HCT116 (cell line): Measurements from ENCODE around the gene RTL10. TPM values are rescaled to one million over a fixed set of nuclear protein-coding genes. Genes with fewer than 3 reads are reported as not detected.
"Not testable (repeated sequence)": the region's sequence is repeated elsewhere in the genome, so short reads cannot be mapped to it uniquely, and the experiment has no call there.

ENCODE experiments used
- ATAC-seq: fragments of 200-7000 bp; cut with Tn5 transposase; 2 replicates; pipeline ENCODE4 v1.9.1; 2020; ENCODE audit warnings: mild to moderate bottlenecking, moderate library complexity
- BruUV-seq: library from RNA; stranded (reverse); fragments of 400-500 nt; replicated peaks from 2 replicates; lab custom pipeline; 2021; lab: Mats Ljungman, UMichigan
- CTCF ChIA-PET: fragments of 300-600 bp; sonication (Branson Sonifier 250); formaldehyde crosslinking; loops from one replicate; lab custom pipeline; 2021; ENCODE audit warnings: antibody characterized with exemption; lab: Charles Lee
- POLR2A ChIA-PET: fragments of 300-600, 350-600 bp; sonication (Branson Sonifier 250); formaldehyde crosslinking; loops from one replicate; lab custom pipeline; 2021; ENCODE audit warnings: antibody characterized with exemption; lab: Charles Lee
- RAD21 ChIA-PET, 2 experiments: fragments of 300-600 bp; sonication (Branson Sonifier 250); formaldehyde crosslinking; loops; one replicate each; lab custom pipeline; 2023; ENCODE audit warnings: low total read pairs in 2 of 2; ENCODE audit not compliant: uncharacterized antibody in 2 of 2, unreplicated experiment in 2 of 2, low non-redundant PET in 1 of 2; lab: Charles Lee
- DNase-seq: peaks from one replicate; pipeline ENCODE4 v3.0.0-alpha.2; 2010; ENCODE audit warnings: low read depth, low spot score
- H2AFZ ChIP-seq: fragments of 200-600 bp; shearing (Covaris generic), sonication (generic); 2 replicates; pipeline ENCODE4 v1.6.1; 2017; ENCODE audit warnings: low read depth, mixed run types, mixed read lengths, antibody characterized with exemption, low read length; ENCODE audit not compliant: poor library complexity, severe bottlenecking
- H3K27ac ChIP-seq: 2 replicates; pipeline ENCODE4 v1.5.1; 2012; ENCODE audit warnings: low read depth, low read length
- H3K27me3 ChIP-seq: fragments of 200-600 bp; sonication (generic); 2 replicates; pipeline ENCODE4 v1.6.1; 2016; ENCODE audit warnings: mixed run types, low read length, mixed read lengths; ENCODE audit not compliant: insufficient read depth
- H3K36me3 ChIP-seq, 2 experiments: fragments of 200-500 bp in 1 of 2; fragments of 200-600 bp in 1 of 2; sonication (Bioruptor generic) in 1 of 2; sonication (generic) in 1 of 2; 2 replicates each; pipeline versions ENCODE4 v1.5.1 to v1.6.1; 2014 to 2016; ENCODE audit warnings: low read length in 2 of 2, inconsistent platforms in 1 of 2, mixed read lengths in 1 of 2, mixed run types in 1 of 2; ENCODE audit not compliant: insufficient read depth in 2 of 2, control insufficient read depth in 1 of 2
- H3K4me1 ChIP-seq, 2 experiments: fragments of 200-600 bp in 1 of 2; sonication (generic) in 1 of 2; 2 replicates each; pipeline versions ENCODE4 v1.5.1 to v1.6.1; 2012 to 2017; ENCODE audit warnings: low read length in 2 of 2, inconsistent platforms in 1 of 2, mild to moderate bottlenecking in 1 of 2, mixed read lengths in 1 of 2, mixed run types in 1 of 2, moderate library complexity in 1 of 2; ENCODE audit not compliant: insufficient read depth in 2 of 2, control insufficient read depth in 1 of 2
- H3K4me2 ChIP-seq: fragments of 200-600 bp; sonication (generic); 2 replicates; pipeline ENCODE4 v1.6.1; 2017; ENCODE audit warnings: mixed run types, low read length, mixed read lengths
- H3K4me3 ChIP-seq, 2 experiments: fragments of 200-600 bp in 1 of 2; sonication (generic) in 1 of 2; replicated peaks in 1 of 2; 2 replicates each; pipeline ENCODE4 v1.5.1; 2011 to 2016; ENCODE audit warnings: low read length in 2 of 2, control low read depth in 1 of 2, low read depth in 1 of 2, mild to moderate bottlenecking in 1 of 2, mixed read lengths in 1 of 2, mixed run types in 1 of 2
- H3K79me2 ChIP-seq: fragments of 200-600 bp; sonication (generic); 2 replicates; pipeline ENCODE4 v1.6.1; 2017; ENCODE audit warnings: mild to moderate bottlenecking, mixed run types, low read length, moderate library complexity, mixed read lengths; ENCODE audit not compliant: insufficient read depth
- H3K9ac ChIP-seq: fragments of 200-600 bp; sonication (generic); 2 replicates; pipeline ENCODE4 v1.6.1; 2016; ENCODE audit warnings: low read length, mixed read lengths
- H3K9me2 ChIP-seq: fragments of 200-600 bp; sonication (generic), shearing (Covaris generic); 2 replicates; pipeline ENCODE4 v1.6.1; 2017; ENCODE audit warnings: mixed run types, mild to moderate bottlenecking, moderate library complexity; ENCODE audit not compliant: insufficient read depth
- H3K9me3 ChIP-seq, 2 experiments: fragments of 200-500 bp in 1 of 2; fragments of 200-600 bp in 1 of 2; sonication (Bioruptor generic) in 1 of 2; sonication (generic) in 1 of 2; 2 replicates each; pipeline ENCODE4 v1.6.1; 2014 to 2017; ENCODE audit warnings: low read length in 2 of 2, mixed read lengths in 2 of 2, inconsistent platforms in 1 of 2, low read depth in 1 of 2, mild to moderate bottlenecking in 1 of 2, mixed run types in 1 of 2, moderate library complexity in 1 of 2; ENCODE audit not compliant: control insufficient read depth in 1 of 2, insufficient read depth in 1 of 2
- H4K20me1 ChIP-seq: fragments of 200-600 bp; sonication (generic), shearing (Covaris generic); 2 replicates; pipeline ENCODE4 v1.6.1; 2017; ENCODE audit warnings: mixed run types, mild to moderate bottlenecking, moderate library complexity; ENCODE audit not compliant: insufficient read depth
- CBX3 ChIP-seq: IDR thresholded peaks from 2 replicates; pipeline ENCODE4 v1.6.1; 2012; ENCODE audit warnings: low read depth
- CEBPB ChIP-seq: IDR thresholded peaks from 2 replicates; pipeline ENCODE4 v1.6.1; 2012; ENCODE audit warnings: low read depth
- EGR1 ChIP-seq: IDR thresholded peaks from 2 replicates; pipeline ENCODE4 v1.6.1; 2012; ENCODE audit warnings: low read depth
- EZH2phosphoT487 ChIP-seq: fragments of 200-600 bp; IDR thresholded peaks from 2 replicates; pipeline ENCODE4 v1.6.1; 2018; ENCODE audit warnings: antibody characterized with exemption, borderline replicate concordance
- FOSL1 ChIP-seq: IDR thresholded peaks from 2 replicates; pipeline ENCODE4 v1.6.1; 2012; ENCODE audit warnings: low read depth
- YY1 ChIP-seq: IDR thresholded peaks from 2 replicates; pipeline ENCODE4 v1.6.1; 2011; ENCODE audit warnings: low read length, low read depth, moderate library complexity, mild to moderate bottlenecking; ENCODE audit not compliant: insufficient replicate concordance; ENCODE audit errors: extremely low read depth
- ZNF274 ChIP-seq: fragments of 200-500 bp; sonication (Bioruptor generic); IDR thresholded peaks from 2 replicates; pipeline ENCODE4 v1.6.1; 2014; ENCODE audit warnings: mild to moderate bottlenecking, low read depth, low read length, inconsistent platforms
- intact Hi-C: fragments of 100-400 bp; cut with micrococcal nuclease; formaldehyde crosslinking; loops from 2 replicates; pipeline ENCODE4 v1.10.0; 2022
- total RNA-seq: library from RNA; stranded (reverse); gene quantifications from one replicate; pipeline ENCODE4 v1.2.1, GENCODE V29; 2021; ENCODE audit not compliant: unreplicated experiment
- TF ChIP-seq, protein P1 (sequence below): IDR thresholded peaks from 2 replicates; pipeline ENCODE4 v1.6.1; 2012
- TF ChIP-seq, protein P2 (sequence below): IDR thresholded peaks from 2 replicates; pipeline ENCODE4 v1.6.1; 2011; ENCODE audit warnings: mild to moderate bottlenecking, low read length, moderate library complexity; ENCODE audit not compliant: insufficient replicate concordance; ENCODE audit errors: extremely low read depth

RTL10 gene
- total RNA-seq, 1 experiment from 2014 or later: 24.6 TPM

DNA sequence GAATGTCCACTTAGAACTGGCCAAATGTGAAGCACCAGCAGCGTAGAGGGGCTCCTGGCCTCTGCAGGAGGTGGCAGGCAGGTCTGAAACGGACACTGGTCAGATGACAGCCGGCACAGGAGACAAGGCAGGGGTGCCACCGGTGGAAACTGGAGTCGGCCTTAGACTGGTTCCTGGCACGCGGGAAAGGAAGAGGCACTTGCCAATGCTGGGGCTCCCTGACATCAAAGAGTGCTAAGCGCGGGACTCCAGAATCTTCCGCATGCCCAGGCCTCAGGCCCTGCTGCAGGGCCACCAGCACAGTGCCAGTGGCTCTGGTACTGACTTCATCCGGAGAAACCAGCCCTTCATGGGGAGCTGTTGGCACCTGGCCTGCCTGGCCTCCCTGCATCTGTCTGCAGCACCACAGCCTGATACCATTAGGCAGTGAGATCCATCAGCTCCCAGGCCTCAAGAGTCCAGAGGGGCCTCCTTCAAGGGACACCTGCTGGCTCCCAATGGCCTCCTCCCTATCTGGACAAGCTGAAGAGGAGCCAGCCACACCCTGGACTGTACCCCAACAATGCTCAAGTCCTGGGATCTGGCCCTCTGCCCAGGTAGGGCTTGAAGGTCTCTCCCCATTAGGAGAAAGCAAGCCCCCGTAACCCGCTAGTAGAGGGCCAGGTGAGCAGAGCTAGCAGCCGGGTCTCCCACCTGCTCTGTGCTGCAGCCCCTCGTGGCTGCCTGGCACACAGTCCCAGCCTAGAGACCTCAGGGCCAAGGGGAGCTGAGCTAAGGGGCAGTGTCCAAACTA lies 29.7 kb upstream of the RTL10 start:
- Histone ChIP-seq H3K36me3 (no peaks in the 10 kb centered on the region), H3K79me2 (no peaks in the 10 kb centered on the region), H3K9me2 (no peaks in the 10 kb centered on the region), H3K9me3 (no peaks in the 10 kb centered on the region), H3K4me1 (peaks cover 23 to 34% of the 10 kb centered on the region in 2 experiments), H3K27ac (no peak overlapping the region), H3K4me3 (no peak overlapping the region), H4K20me1 (no peaks in the 10 kb centered on the region), H2AFZ (no peak overlapping the region), H3K9ac (no peak overlapping the region), H3K4me2 (no peak overlapping the region), H3K27me3 (no peaks in the 10 kb centered on the region)
- ChIA-PET RAD21 (no interaction called here), CTCF (no interaction called here), POLR2A (no interaction called here)
- intact Hi-C loops: no loop called here
- no TSS peak for BruUV-seq
- no peak for TF ChIP-seq FOSL1
- TF ChIP-seq YY1: no peak
- TF ChIP-seq CEBPB: no peak
- no peak for TF ChIP-seq EZH2phosphoT487
- TF ChIP-seq EGR1: no peak
- TF ChIP-seq, protein P1, sequence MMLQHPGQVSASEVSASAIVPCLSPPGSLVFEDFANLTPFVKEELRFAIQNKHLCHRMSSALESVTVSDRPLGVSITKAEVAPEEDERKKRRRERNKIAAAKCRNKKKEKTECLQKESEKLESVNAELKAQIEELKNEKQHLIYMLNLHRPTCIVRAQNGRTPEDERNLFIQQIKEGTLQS: no peak
- no peak for TF ChIP-seq ZNF274
- TF ChIP-seq, protein P2, sequence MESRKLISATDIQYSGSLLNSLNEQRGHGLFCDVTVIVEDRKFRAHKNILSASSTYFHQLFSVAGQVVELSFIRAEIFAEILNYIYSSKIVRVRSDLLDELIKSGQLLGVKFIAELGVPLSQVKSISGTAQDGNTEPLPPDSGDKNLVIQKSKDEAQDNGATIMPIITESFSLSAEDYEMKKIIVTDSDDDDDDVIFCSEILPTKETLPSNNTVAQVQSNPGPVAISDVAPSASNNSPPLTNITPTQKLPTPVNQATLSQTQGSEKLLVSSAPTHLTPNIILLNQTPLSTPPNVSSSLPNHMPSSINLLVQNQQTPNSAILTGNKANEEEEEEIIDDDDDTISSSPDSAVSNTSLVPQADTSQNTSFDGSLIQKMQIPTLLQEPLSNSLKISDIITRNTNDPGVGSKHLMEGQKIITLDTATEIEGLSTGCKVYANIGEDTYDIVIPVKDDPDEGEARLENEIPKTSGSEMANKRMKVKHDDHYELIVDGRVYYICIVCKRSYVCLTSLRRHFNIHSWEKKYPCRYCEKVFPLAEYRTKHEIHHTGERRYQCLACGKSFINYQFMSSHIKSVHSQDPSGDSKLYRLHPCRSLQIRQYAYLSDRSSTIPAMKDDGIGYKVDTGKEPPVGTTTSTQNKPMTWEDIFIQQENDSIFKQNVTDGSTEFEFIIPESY: no peak
- TF ChIP-seq CBX3: no peak
- ATAC-seq (no peak), DNase-seq (no peak)

DNA sequence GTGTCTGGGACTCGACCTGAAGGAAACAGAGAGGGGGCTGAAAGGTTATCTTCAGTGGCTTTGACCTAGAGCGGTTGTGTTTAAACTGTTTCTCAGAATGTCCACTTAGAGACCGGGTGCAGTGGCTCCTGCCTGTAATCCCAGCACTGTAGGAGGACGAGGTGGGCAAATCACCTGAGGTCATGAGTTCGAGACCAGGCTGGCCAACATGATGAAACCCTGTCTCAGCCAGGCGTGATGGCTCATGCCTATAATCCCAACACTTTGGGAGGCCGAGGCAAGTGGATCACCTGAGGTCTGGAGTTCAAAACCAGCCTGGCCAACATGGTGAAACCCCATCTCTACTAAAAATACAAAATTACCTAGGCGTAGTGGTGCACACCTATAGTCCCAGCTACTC lies 28.8 kb upstream of the RTL10 start:
- RAD21 ChIA-PET, intact Hi-C loops, H3K9me2 ChIP-seq, H3K79me2 ChIP-seq, H3K27ac ChIP-seq, H4K20me1 ChIP-seq, ATAC-seq, H3K4me3 ChIP-seq, POLR2A ChIA-PET, H3K9me3 ChIP-seq, CTCF ChIA-PET, DNase-seq, H3K9ac ChIP-seq, H3K27me3 ChIP-seq, H3K4me2 ChIP-seq, BruUV-seq, H2AFZ ChIP-seq, H3K36me3 ChIP-seq: not testable (repeated sequence)
- peaks cover 23 to 34% of the 10 kb centered on the region in 2 experiments for H3K4me1 ChIP-seq
